HFF-Myc (cell line): ENCODE data around the gene SLC38A3.

Source experiments
- DNase-seq: peaks from one replicate; pipeline ENCODE4 v3.0.0-alpha.2; 2011; ENCODE audit warnings: low read depth; ENCODE audit errors: extremely low read depth
- H3K4me3 ChIP-seq: replicated peaks from 2 replicates; pipeline ENCODE4 v1.5.1; 2011; ENCODE audit warnings: low read depth, mild to moderate bottlenecking, control low read depth, low read length
- CTCF ChIP-seq: IDR thresholded peaks from 2 replicates; pipeline ENCODE4 v1.5.1; 2012; ENCODE audit warnings: mild to moderate bottlenecking, low read depth, low read length, control low read depth; ENCODE audit errors: missing control alignments

Gene SLC38A3

GRCh38 chr3:50215529-50215928 is 10.5 kb downstream of the SLC38A3 start:
- no peak for TF ChIP-seq CTCF
- no peak overlapping the region for H3K4me3 ChIP-seq
- no peak for DNase-seq

- no peak overlapping the region for H3K4me3 ChIP-seq
- no peak for TF ChIP-seq CTCF
- DNase-seq: no peak
These were observed 12.6 kb downstream of the SLC38A3 start for GRCh38 chr3:50217681-50218080.

- no peak for DNase-seq
- no peak overlapping the region for H3K4me3 ChIP-seq
These were observed 13.4 kb downstream of the SLC38A3 start for GRCh38 chr3:50218448-50218847.

GRCh38 chr3:50219285-50219684 is 14.2 kb downstream of the SLC38A3 start:
- TF ChIP-seq CTCF: no peak
- DNase-seq: no peak
- H3K4me3 ChIP-seq: no peak overlapping the region

More at GRCh38 chr3:50218448-50218847, 13.4 kb downstream of the SLC38A3 start:
- no peak for TF ChIP-seq CTCF

GRCh38 chr3:50220109-50220508 is 15.0 kb downstream of the SLC38A3 start:
- TF ChIP-seq CTCF: no peak
- DNase-seq: no peak
- no peak overlapping the region for H3K4me3 ChIP-seq

- H3K4me3 ChIP-seq: no peak overlapping the region
- DNase-seq: no peak
- TF ChIP-seq CTCF: no peak
These were observed 16.0 kb downstream of the SLC38A3 start for GRCh38 chr3:50221051-50221410.

GRCh38 chr3:50221411-50222168 is 16.5 kb downstream of the SLC38A3 start:
- TF ChIP-seq CTCF: no peak
- no peak overlapping the region for H3K4me3 ChIP-seq
- DNase-seq: no peak
